GM21367 (cell line): ENCODE measurements around the gene GSTM3.
"Not testable (repeated sequence)": the region's sequence is repeated elsewhere in the genome, so short reads cannot be mapped to it uniquely, and the experiment has no call there.

Experiments
- ATAC-seq: cut with Tn5 transposase; IDR thresholded peaks from one replicate; pipeline ENCODE4 v1.9.1; 2021; ENCODE audit not compliant: unreplicated experiment

Gene GSTM3

GRCh38 chr1:109776206-109776835 is 35.5 kb upstream of the GSTM3 start:
- ATAC-seq, result no peak

- ATAC-seq, result no peak
Observed at GRCh38 chr1:109775398-109775797, 34.6 kb upstream of the GSTM3 start.

GRCh38 chr1:109773900-109774485 is 33.2 kb upstream of the GSTM3 start:
- ATAC-seq, result no peak

- ATAC-seq, result no peak
Observed at GRCh38 chr1:109773203-109773899, 32.5 kb upstream of the GSTM3 start.

GRCh38 chr1:109772658-109773202 is 31.9 kb upstream of the GSTM3 start:
- ATAC-seq, result no peak

GRCh38 chr1:109771712-109772657 is 31.1 kb upstream of the GSTM3 start:
- no peak for ATAC-seq

- no peak for ATAC-seq
Observed at GRCh38 chr1:109770331-109771095, 29.7 kb upstream of the GSTM3 start.

GRCh38 chr1:109769330-109770078 is 28.7 kb upstream of the GSTM3 start:
- no peak for ATAC-seq

- ATAC-seq, result no peak
Observed at GRCh38 chr1:109768820-109769219, 28.0 kb upstream of the GSTM3 start.

- ATAC-seq, result no peak
Observed at GRCh38 chr1:109768335-109768650, 27.5 kb upstream of the GSTM3 start.

- ATAC-seq, result no peak
Observed at GRCh38 chr1:109767637-109768334, 26.9 kb upstream of the GSTM3 start.

- not testable (repeated sequence) for ATAC-seq
Observed at GRCh38 chr1:109766991-109767636, 26.3 kb upstream of the GSTM3 start.

GRCh38 chr1:109765896-109766615 is 25.2 kb upstream of the GSTM3 start:
- ATAC-seq, result no peak

- no peak for ATAC-seq
Observed at GRCh38 chr1:109765483-109765815, 24.6 kb upstream of the GSTM3 start.

- no peak for ATAC-seq
Observed at GRCh38 chr1:109764561-109765482, 24.0 kb upstream of the GSTM3 start.

- ATAC-seq, result no peak
Observed at GRCh38 chr1:109763646-109764415, 23.0 kb upstream of the GSTM3 start, which contains the start of gene EPS8L3. Gene EPS8L3 (minus strand): TSS chr1:109763923. CDS start chr1:109761749, 2,174 bp downstream.
